Measurements from ENCODE around the gene RAB15.

Gene RAB15

DNA sequence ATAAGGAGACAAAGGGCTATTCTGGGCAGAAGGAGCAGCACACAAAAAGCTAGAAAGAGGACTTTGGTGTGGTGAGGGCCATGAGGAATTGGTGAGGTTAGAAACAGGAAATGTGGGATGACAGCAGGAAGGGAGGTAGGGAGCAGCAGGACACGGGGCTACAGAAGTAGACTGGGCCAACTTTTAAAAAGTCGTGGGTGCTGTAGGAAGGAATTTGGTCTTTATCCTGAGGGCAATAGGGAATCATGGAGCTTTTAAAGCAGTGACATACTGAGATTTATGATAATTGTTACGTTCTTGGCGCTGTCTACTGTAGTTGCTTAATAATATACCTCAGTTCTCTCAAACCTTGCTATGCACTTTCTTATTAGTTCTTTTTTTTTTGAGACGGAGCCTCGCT, 66.1 kb downstream of the RAB15 start:
- no peak for DNase-seq

DNA sequence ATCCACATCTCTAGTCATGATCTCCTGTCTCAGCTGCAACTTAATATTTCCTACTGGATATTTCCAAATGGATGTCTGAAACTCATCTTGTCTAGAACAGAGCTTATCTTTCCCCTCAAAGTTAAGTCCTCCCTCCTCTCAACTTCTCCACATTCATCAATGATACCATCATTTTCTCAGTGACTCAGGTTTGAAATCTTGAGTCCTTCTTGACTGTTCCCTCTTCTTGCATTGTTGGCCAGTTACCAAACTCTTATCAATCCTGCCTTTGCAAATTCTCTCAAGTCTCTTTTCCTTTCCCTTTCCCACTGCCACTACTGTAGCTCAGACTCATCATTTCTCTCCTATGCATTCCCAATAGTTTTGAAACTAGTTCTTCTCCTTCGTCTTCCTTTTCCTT, 72.2 kb downstream of the RAB15 start:
- no peak for DNase-seq

Data from NCI-H446 (cell line).